Cardiac muscle cell (in vitro differentiated cells and primary cell): Measurements from ENCODE around the gene FLVCR1. TPM values are rescaled to one million over a fixed set of nuclear protein-coding genes. Genes with fewer than 3 reads are reported as not detected.
"Not testable (repeated sequence)": the region's sequence is repeated elsewhere in the genome, so short reads cannot be mapped to it uniquely, and the experiment has no call there.

Experiments
- DNase-seq, 2 donors: peaks; one replicate each; pipeline versions ENCODE4 v3.0.0 to v3.0.0-alpha.2; 2010 to 2017; ENCODE audit warnings: low read depth in 1 of 2, low spot score in 1 of 2
- H3K27ac ChIP-seq: fragments of 200-600 bp; sonication (generic); 2 replicates; pipeline ENCODE4 v1.5.1; 2016
- H3K27me3 ChIP-seq: fragments of 200-600 bp; sonication (generic); 2 replicates; pipeline ENCODE4 v1.6.0; 2016; ENCODE audit warnings: control low read depth
- H3K36me3 ChIP-seq: fragments of 200-600 bp; sonication (generic); 2 replicates; pipeline ENCODE4 v1.5.1; 2016; ENCODE audit warnings: control low read depth
- H3K4me1 ChIP-seq: fragments of 200-600 bp; sonication (generic); 2 replicates; pipeline ENCODE4 v1.8.1; 2017; ENCODE audit warnings: low read depth, mild to moderate bottlenecking, mixed run types
- H3K4me3 ChIP-seq: fragments of 200-600 bp; sonication (generic); 2 replicates; pipeline ENCODE4 v1.5.1; 2016; ENCODE audit warnings: mild to moderate bottlenecking
- H3K9me3 ChIP-seq: fragments of 200-600 bp; sonication (generic); 2 replicates; pipeline ENCODE4 v1.5.1; 2017; ENCODE audit warnings: low read depth, mild to moderate bottlenecking, control low read depth
- CTCF ChIP-seq: IDR thresholded peaks from 2 replicates; pipeline ENCODE4 v1.5.1; 2012; ENCODE audit warnings: low read depth, mild to moderate bottlenecking, low read length
- polyA plus RNA-seq: library from polyadenylated mRNA; unstranded; fragments of >200 nt; fragmentation: Nextera tagmentation; extraction: Ambion mirVana; gene quantifications from 2 replicates; pipeline ENCODE4 v1.2.1, GENCODE V29; 2016
- total RNA-seq: library from RNA; depleted of rRNA; stranded (reverse); fragments of >200 nt; gene quantifications from 2 replicates; pipeline ENCODE4 v1.2.3, GENCODE V29; 2016

FLVCR1 gene
- total and polyA plus RNA-seq, 2 experiments from 2014 or later = 7.8 to 11.7 TPM

GRCh38 chr1:212902054-212902453 lies 44.0 kb downstream of the FLVCR1 start:
- Histone ChIP-seq H3K4me1 (no peaks in the 10 kb centered on the region), H3K9me3 (peaks cover 3% of the 10 kb centered on the region)

GRCh38 chr1:212903664-212904063 lies 45.6 kb downstream of the FLVCR1 start:
- peaks cover 7% of the 10 kb centered on the region for H3K36me3 ChIP-seq
- TF ChIP-seq CTCF = no peak
- no peak overlapping the region for H3K4me3 ChIP-seq
- no peak for DNase-seq
- peaks cover 3% of the 10 kb centered on the region for H3K9me3 ChIP-seq
- no peaks in the 10 kb centered on the region for H3K27me3 ChIP-seq
- H3K4me1 ChIP-seq = no peaks in the 10 kb centered on the region
- no peak overlapping the region for H3K27ac ChIP-seq

More at GRCh38 chr1:212902054-212902453, 44.0 kb downstream of the FLVCR1 start:
- Histone ChIP-seq H3K4me3 (no peak overlapping the region), H3K27me3 (no peaks in the 10 kb centered on the region), H3K27ac (no peak overlapping the region), H3K36me3 (peaks cover 12% of the 10 kb centered on the region)
- DNase-seq = no peak
- TF ChIP-seq CTCF = no peak

DNA sequence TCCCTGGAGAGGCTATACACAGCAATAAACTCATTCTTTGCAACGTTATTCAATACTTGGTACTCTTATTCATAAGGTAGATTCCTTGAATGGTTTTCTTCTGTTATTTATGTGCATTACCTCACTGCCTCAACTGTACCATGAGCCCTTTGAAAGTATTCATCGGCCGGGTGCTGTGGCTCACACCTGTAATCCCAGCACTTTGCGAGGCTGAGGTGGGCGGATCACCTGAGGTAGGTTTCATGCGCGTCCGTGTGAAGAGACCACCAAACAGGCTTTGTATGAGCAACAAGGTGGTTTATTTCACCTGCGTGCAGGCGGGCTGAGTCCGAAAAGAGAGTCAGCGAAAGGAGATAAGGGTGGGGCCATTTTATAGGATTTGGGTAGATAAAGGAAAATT lies 50.0 kb downstream of the FLVCR1 start:
- DNase-seq, H3K4me3 ChIP-seq, H3K27ac ChIP-seq, H3K27me3 ChIP-seq, H3K36me3 ChIP-seq, H3K4me1 ChIP-seq, H3K9me3 ChIP-seq: not testable (repeated sequence)

GRCh38 chr1:212908971-212909370 lies 50.9 kb downstream of the FLVCR1 start:
- Histone ChIP-seq H3K27me3 (peaks cover 4% of the 10 kb centered on the region), H3K9me3 (no peaks in the 10 kb centered on the region), H3K27ac (no peak overlapping the region), H3K4me3 (no peak overlapping the region), H3K36me3 (no peaks in the 10 kb centered on the region), H3K4me1 (no peaks in the 10 kb centered on the region)
- no peak for TF ChIP-seq CTCF
- DNase-seq = no peak

GRCh38 chr1:212909652-212910063 lies 51.6 kb downstream of the FLVCR1 start:
- no peaks in the 10 kb centered on the region for H3K9me3 ChIP-seq
- TF ChIP-seq CTCF = no peak
- no peaks in the 10 kb centered on the region for H3K4me1 ChIP-seq
- no peak overlapping the region for H3K4me3 ChIP-seq
- H3K36me3 ChIP-seq = no peaks in the 10 kb centered on the region
- no peak overlapping the region for H3K27ac ChIP-seq
- H3K27me3 ChIP-seq = peaks cover 4% of the 10 kb centered on the region
- no peak for DNase-seq

- not testable (repeated sequence) for H3K27ac ChIP-seq, H3K4me1 ChIP-seq, H3K27me3 ChIP-seq, DNase-seq, H3K9me3 ChIP-seq, H3K4me3 ChIP-seq, H3K36me3 ChIP-seq
Measured at GRCh38 chr1:212910213-212910612, 52.1 kb downstream of the FLVCR1 start.

GRCh38 chr1:212913638-212914037 lies 55.6 kb downstream of the FLVCR1 start:
- not testable (repeated sequence) for H3K9me3 ChIP-seq, H3K4me1 ChIP-seq, H3K27ac ChIP-seq, H3K36me3 ChIP-seq, H3K27me3 ChIP-seq, H3K4me3 ChIP-seq, DNase-seq

GRCh38 chr1:212914110-212914509 lies 56.0 kb downstream of the FLVCR1 start:
- not testable (repeated sequence) for H3K27me3 ChIP-seq, H3K27ac ChIP-seq, H3K4me3 ChIP-seq, H3K9me3 ChIP-seq, H3K4me1 ChIP-seq, DNase-seq, H3K36me3 ChIP-seq
